Keratinocyte (primary cell): Measurements from ENCODE around the gene C1R. TPM values are rescaled to one million over a fixed set of nuclear protein-coding genes. Genes with fewer than 3 reads are reported as not detected.

Experiments used
- DNase-seq: peaks from one replicate; pipeline ENCODE4 v3.0.0-alpha.2; 2011; ENCODE audit warnings: low read depth, missing footprints, low spot score
- FAIRE-seq: peaks from 2 replicates; lab custom pipeline; 2011; peaks lifted over from hg19 to GRCh38; lab: Jason Lieb, UNC
- H2AFZ ChIP-seq: 2 replicates; pipeline ENCODE4 v1.6.0; 2012; ENCODE audit warnings: low read length, control low read depth, inconsistent platforms; ENCODE audit not compliant: control insufficient read depth
- H3K27ac ChIP-seq: 2 replicates; pipeline ENCODE4 v1.5.1; 2011; ENCODE audit warnings: low read length; ENCODE audit not compliant: control insufficient read depth, insufficient read depth
- H3K27me3 ChIP-seq: 3 replicates; pipeline ENCODE4 v1.6.0; 2011; ENCODE audit warnings: low read length; ENCODE audit not compliant: control insufficient read depth, insufficient read depth; ENCODE audit errors: extremely low read depth
- H3K36me3 ChIP-seq, 2 experiments: 2 replicates in 1 of 2; 3 replicates in 1 of 2; pipeline ENCODE4 v1.5.1; 2011; ENCODE audit warnings: low read length in 2 of 2, mild to moderate bottlenecking in 1 of 2; ENCODE audit not compliant: control insufficient read depth in 2 of 2, insufficient read depth in 2 of 2; ENCODE audit errors: extremely low read depth in 1 of 2
- H3K4me1 ChIP-seq: 3 replicates; pipeline ENCODE4 v1.5.1; 2011; ENCODE audit warnings: low read length; ENCODE audit not compliant: control insufficient read depth, insufficient read depth; ENCODE audit errors: extremely low read depth
- H3K4me2 ChIP-seq: 3 replicates; pipeline ENCODE4 v1.6.0; 2011; ENCODE audit warnings: low read depth, low read length; ENCODE audit not compliant: control insufficient read depth, insufficient read depth; ENCODE audit errors: extremely low read depth
- H3K4me3 ChIP-seq, 3 experiments: fragments of 200-600 bp in 1 of 3; sonication (generic) in 1 of 3; 2 replicates in 2 of 3; 3 replicates in 1 of 3; pipeline ENCODE4 v1.5.1; 2011 to 2016; ENCODE audit warnings: low read length in 3 of 3, mild to moderate bottlenecking in 3 of 3, control low read depth in 2 of 3, inconsistent platforms in 1 of 3, low read depth in 1 of 3, mixed read lengths in 1 of 3, mixed run types in 1 of 3, moderate library complexity in 1 of 3; ENCODE audit not compliant: control insufficient read depth in 2 of 3, insufficient read depth in 2 of 3; ENCODE audit errors: extremely low read depth in 1 of 3
- H3K79me2 ChIP-seq: 2 replicates; pipeline ENCODE4 v1.6.0; 2012; ENCODE audit warnings: low read length; ENCODE audit not compliant: control insufficient read depth, insufficient read depth
- H3K9ac ChIP-seq: 3 replicates; pipeline ENCODE4 v1.6.0; 2011; ENCODE audit warnings: low read length; ENCODE audit not compliant: control insufficient read depth, insufficient read depth; ENCODE audit errors: extremely low read depth
- H3K9me1 ChIP-seq: 3 replicates; pipeline ENCODE4 v1.6.0; 2011; ENCODE audit warnings: low read length; ENCODE audit not compliant: control insufficient read depth, insufficient read depth; ENCODE audit errors: extremely low read depth
- H3K9me3 ChIP-seq: 2 replicates; pipeline ENCODE4 v1.5.1; 2012; ENCODE audit warnings: low read depth, low read length; ENCODE audit not compliant: control insufficient read depth
- H4K20me1 ChIP-seq: 3 replicates; pipeline ENCODE4 v1.6.0; 2011; ENCODE audit warnings: low read length; ENCODE audit not compliant: control insufficient read depth, insufficient read depth; ENCODE audit errors: extremely low read depth
- CTCF ChIP-seq, 3 experiments: IDR thresholded peaks in 1 of 3; conservative IDR thresholded peaks in 1 of 3; optimal IDR thresholded peaks in 1 of 3; 2 replicates in 2 of 3; 3 replicates in 1 of 3; pipeline versions ENCODE3 to v1.5.1; 2011; ENCODE audit warnings: low read length in 3 of 3, mild to moderate bottlenecking in 3 of 3, moderate library complexity in 2 of 3, control low read depth in 1 of 3, inconsistent platforms in 1 of 3; ENCODE audit not compliant: insufficient read depth in 2 of 3; ENCODE audit errors: extremely low read depth in 1 of 3
- EZH2 ChIP-seq: IDR thresholded peaks from one replicate; pipeline ENCODE4 v1.6.1; 2012; ENCODE audit warnings: inconsistent platforms, mild to moderate bottlenecking, low read length, moderate library complexity
- dilution Hi-C: fragments of 300-500 bp; cut with MboI; formaldehyde crosslinking; loops from one replicate; pipeline ENCODE4 v1.7.0; 2020; ENCODE audit warnings: low sequenced_read_pairs; ENCODE audit not compliant: extremely low pct_ligation_motif_present
- polyA plus RNA-seq, 5 experiments: library from polyadenylated mRNA; depleted of rRNA in 3 of 5; stranded (reverse) in 3 of 5; stranded (forward) in 1 of 5; unstranded in 1 of 5; fragments of >200 nt; gene quantifications; 1 replicate in 1 of 5; 2 replicates in 3 of 5; 3 replicates in 1 of 5; pipeline versions ENCODE4 v1.2.1 to v1.2.3, GENCODE V29; 2011 to 2012; ENCODE audit warnings: missing spikeins in 2 of 5, low read depth in 1 of 5, low replicate concordance in 1 of 5

Gene C1R
- polyA plus RNA-seq, 1 donor (not counting 4 experiments of a cell fraction or from before 2014, with no cell fraction given), result 2.8 TPM

DNA sequence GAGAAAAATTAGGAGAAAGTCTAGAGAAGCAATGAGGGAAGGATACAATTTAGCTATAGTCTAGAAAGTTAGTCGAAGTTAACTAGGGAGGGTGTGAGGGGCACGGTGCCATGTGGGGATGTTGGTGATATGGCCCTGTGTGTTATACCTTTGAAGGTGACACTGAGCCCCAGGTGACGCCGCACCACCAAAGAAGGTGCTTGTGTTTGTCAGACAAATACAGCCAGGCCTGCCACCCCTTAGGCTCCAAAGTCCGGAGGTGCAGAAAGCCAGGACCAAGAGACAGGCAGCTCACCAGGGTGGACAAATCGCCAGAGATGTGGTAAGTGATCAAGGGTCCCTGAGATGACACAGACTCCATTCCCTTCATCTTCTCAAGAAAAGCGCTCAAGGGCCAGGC is 30.6 kb downstream of the C1R start:
- no peaks in the 10 kb centered on the region for H3K79me2 ChIP-seq
- no peaks in the 10 kb centered on the region for H3K9me3 ChIP-seq
- H3K4me3 ChIP-seq, result no peak overlapping the region
- no peaks in the 10 kb centered on the region for H4K20me1 ChIP-seq
- peaks cover 8% of the 10 kb centered on the region for H3K4me1 ChIP-seq
- TF ChIP-seq CTCF (optimal IDR thresholded peaks at IDR 0.05 in 1 of 3, IDR thresholded peaks at IDR 0.05 in 1 of 3, conservative IDR thresholded peaks at IDR 0.05 in 1 of 3; ENCODE audit: extremely low read depth in 1 of 3, insufficient read depth in 2 of 3, low read length in 3 of 3) (no peak), EZH2 (no peak)
- no peaks in the 10 kb centered on the region for H3K27me3 ChIP-seq
- H2AFZ ChIP-seq, result no peak overlapping the region
- dilution Hi-C loops, result no loop called here
- H3K9ac ChIP-seq, result no peak overlapping the region
- no peak overlapping the region for H3K27ac ChIP-seq
- FAIRE-seq (no peak), DNase-seq (no peak)
- no peaks in the 10 kb centered on the region for H3K36me3 ChIP-seq
- H3K4me2 ChIP-seq, result no peak overlapping the region
- no peaks in the 10 kb centered on the region for H3K9me1 ChIP-seq

- Histone ChIP-seq H3K9ac (no peak overlapping the region), H2AFZ (no peak overlapping the region), H3K36me3 (no peaks in the 10 kb centered on the region), H3K27ac (no peak overlapping the region), H3K4me3 (no peak overlapping the region), H3K9me3 (no peaks in the 10 kb centered on the region), H3K4me2 (no peak overlapping the region), H3K4me1 (peaks cover 5% of the 10 kb centered on the region), H4K20me1 (no peaks in the 10 kb centered on the region), H3K79me2 (no peaks in the 10 kb centered on the region), H3K27me3 (no peaks in the 10 kb centered on the region), H3K9me1 (no peaks in the 10 kb centered on the region)
- FAIRE-seq (no peak), DNase-seq (no peak)
- no peak for TF ChIP-seq CTCF (optimal IDR thresholded peaks at IDR 0.05 in 1 of 3, IDR thresholded peaks at IDR 0.05 in 1 of 3, conservative IDR thresholded peaks at IDR 0.05 in 1 of 3; ENCODE audit: extremely low read depth in 1 of 3, insufficient read depth in 2 of 3, low read length in 3 of 3)
- no peak for TF ChIP-seq EZH2
- dilution Hi-C loops, result no loop called here
Observed at GRCh38 chr12:7061138-7061537, 31.1 kb downstream of the C1R start.
